ENCODE results near the gene BRD4.

The BRD4 gene

DNA sequence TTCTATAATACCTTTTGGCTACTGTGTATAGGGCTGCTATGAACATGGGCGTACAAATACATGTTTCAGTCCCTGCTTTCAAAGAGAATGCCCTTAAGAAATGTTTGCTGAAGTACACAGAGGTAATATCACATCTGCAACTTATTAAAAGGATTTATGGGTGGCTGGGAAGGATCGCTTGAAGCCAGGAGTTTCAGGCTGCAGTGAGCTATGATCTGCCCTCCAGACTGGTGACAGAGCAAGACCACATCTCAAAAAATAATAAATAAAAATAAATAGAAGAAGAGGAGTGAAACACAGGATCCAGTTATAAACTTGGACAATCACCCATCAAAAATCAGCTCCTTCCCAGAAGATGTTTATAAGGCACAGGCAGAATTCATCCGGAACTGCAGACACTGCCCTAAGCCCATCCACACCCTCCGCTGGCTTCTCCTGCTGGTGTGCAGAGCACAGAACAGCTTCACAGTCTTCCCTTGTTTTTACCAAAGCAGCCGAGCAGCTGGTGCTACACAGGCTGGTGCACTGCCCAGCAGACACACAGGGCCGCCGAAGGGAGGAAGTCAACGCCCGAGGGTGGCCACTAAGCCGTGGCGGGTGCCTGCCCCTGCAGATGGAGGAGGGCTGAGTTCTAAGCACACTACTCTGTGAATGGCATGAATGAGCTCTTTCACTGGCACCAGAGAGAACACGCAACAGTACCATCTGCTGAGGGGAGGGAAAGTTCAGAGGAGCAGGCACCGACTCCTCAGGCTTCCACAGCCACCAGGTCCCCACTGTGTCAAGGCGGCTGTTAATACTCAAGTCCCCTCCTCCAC is 44.0 kb downstream of the BRD4 start:
- DNase-seq = no peak

DNA sequence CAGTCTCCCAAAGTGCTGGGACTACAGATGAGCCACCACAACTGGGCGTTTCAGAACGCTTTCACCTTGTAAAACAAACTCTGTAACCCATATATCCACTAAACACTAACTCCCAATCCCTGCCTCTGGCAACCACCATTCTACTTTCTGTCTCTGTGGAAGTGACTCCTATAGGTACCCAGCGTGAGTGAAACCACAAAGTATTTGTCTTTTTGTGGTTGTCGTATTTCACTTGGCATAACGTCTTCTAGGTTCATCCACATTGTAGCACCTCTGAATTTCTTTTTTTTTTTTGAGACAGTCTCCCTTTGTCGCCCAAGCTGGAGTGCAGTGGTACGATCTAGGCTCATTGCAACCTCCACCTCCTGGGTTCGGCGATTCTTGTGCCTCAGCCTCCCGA is 44.8 kb downstream of the BRD4 start:
- peak; percentile 36 for DNase-seq

DNA sequence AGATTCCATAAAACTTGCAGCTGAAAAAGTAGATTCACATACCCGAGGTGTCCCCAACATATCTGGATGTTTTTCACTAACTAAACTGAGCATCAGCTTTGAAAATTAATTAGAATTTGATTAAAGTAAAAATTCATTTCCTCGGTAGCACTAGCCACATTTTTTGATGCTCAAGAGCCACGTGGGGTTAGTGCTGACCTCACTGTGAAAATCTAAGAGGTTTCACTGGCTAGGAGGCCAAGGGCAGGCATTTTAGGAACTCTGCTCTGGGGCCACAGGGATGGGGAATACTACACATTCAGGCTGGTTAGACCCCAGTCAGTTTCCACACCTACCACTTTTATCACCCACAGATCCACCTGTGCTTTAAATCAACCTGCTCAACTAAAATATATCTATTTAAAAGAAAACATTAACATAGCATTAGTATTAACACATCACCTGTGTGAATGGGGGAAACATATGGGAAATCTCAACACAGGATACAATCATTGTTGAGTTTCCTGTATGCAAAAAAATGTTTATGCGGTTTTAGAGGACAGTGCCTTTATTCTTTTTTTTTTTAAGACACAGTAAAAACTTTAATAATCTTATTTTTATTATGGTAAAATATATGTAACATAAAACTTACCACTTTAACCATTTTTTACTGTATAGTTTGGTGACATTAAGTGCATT is 45.5 kb downstream of the BRD4 start:
- no peak for DNase-seq

DNA sequence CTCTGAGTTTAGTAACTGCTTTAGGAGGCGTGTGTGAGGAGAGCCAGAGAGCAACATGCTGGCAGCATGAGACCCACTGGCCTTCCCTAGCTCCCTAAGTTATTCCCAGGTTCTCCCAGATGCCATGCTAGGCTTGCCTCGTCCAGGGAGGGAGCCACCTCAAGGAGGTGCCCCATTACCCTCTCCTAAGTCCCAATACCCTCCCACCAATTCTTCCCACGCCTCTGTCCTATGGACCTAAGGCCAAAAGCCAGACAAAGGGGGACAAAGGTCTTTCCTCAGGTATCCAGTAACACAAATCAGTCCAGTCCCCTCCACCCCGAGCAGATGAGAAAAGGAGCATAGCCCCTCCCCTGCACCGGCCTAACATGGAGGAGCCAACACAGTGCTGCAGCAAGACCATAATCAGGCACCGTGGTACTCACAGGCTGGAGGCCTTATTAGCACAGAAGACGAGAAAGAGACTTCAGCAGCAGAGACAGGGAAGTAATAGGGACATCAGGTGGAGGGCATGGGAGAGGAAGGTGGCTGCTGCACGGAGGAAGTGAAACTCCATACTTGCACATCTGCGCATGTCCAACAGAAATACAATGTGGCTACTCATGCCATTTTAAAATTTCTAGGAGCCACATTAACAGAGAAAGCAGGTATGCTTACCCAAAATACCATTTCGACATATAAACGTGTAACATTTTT is 46.3 kb downstream of the BRD4 start:
- no peak for DNase-seq

DNA sequence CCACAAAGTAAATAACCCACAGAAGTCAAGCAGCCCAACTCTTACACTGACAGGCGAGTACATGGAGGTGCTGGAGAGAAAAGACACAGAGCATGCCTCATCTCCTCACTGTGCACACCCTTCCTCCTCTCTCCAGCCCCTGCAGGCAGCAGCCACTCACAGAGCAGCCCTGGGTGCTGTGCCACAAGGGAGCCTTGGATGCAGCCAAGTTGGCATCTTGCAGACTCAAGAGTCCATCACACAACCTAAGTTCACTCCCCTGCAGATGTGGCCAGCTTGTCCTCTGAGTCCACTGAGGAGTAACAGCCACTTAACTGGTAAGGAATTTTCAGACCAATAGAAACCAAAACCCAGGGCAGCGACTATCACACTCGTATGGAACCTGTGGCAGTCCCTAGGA is 47.4 kb downstream of the BRD4 start:
- no peak for DNase-seq

DNA sequence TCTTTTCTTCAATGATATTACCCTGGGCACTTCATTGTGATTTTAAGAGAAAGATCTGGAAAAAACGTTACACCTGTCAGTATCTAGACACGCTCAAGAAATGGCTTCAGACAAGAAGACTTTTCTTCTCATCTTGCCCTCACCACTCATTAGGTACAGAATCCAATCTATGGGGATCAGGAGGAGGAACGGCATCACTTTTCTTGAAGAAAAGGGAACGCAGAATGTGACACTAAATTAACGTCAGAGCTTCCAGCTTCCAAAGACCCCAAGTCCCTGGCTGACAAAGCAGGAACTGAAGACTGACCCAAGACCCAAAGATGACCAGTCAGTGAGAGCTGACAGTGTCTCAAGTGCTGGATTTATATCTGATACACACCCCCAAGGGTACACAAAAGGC is 48.2 kb downstream of the BRD4 start:
- no peak for DNase-seq

DNA sequence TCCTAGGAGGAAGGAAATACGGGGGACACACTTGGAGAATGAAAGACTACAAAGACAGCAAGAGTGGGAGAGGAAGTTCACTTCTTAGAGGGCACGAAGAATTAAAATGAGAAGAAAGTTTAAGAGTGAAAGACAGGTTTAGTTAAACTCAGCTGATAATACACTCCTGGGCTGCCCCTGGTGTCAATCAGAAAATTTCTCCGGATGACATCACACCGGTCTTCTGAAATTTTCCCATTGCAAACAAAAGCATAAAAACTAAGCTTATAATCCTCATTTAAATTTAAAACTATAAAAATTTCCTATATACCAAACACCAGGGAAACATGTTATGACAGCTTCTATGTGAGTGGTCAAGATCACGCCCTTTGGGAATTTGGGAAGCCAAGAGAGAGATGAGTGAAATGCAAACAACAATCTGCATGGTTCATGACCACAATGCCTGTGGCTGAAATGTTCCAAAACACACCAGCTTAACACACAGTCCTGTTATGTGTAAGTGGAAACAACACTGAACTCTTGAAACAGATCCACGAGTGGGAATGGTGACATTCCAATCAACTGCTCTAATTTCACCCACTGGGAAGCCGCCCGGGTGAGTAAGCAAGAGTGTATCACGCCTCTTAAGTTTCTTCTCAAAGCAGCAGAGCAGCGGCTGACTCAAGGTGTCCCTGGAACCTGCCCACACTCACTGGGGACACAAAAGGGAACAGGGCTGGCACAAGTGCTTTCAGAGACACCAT is 49.0 kb downstream of the BRD4 start:
- peak; percentile 38 for DNase-seq

DNA sequence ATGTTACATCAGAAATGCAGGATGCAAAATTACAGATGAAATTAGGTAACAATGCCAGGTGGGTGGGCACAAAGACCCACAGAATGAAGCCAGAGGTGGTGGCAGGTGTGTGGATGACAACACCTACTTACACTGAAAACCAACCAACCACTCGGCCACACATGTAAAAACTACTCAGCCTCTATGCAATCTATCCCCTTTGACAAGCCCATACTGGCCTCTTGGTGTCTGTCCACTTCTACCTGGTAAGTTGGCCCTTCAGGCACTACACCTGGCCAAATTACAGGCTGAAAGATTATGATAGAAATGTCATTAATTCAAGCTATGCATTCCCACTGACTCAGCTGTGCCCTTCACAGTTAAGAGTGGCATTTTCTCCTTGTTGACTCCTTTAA is 50.0 kb downstream of the BRD4 start:
- DNase-seq = no peak

DNA sequence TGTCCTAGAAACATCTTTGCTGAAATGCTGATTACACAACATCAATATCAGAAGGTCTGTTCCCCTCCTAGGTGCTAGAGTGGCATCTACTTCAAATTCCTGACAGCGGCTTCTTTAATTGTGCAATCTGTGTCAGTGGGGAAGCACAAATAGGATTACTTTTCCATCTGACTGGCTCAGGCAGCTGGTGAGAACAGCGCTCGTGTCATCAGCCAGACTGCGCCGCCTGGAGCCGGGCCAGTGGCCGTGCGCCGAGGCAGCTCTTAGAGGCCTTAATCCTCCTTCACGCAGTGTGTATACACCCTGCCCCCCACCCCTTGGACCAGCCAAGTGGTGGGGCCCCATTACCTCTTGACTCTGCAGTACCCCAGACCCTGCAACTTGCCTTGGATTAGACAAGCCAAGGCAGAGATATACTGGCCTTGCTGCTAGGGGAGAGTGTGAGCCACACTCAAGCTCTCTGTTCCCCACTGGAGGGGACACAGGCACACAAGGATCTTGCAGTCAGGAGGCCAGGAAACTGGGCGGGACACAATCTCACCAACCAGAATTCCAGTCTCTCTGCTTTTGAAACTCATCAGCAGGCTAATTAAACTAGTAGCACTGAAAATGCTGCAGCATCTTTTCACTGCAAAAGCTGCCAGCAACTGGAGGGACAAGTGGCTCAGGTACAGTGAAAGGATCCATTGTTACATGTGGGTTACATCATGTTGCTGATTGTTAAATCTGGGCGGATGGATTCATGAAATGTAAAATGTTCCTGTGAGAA is 51.2 kb downstream of the BRD4 start:
- no peak for DNase-seq

DNA sequence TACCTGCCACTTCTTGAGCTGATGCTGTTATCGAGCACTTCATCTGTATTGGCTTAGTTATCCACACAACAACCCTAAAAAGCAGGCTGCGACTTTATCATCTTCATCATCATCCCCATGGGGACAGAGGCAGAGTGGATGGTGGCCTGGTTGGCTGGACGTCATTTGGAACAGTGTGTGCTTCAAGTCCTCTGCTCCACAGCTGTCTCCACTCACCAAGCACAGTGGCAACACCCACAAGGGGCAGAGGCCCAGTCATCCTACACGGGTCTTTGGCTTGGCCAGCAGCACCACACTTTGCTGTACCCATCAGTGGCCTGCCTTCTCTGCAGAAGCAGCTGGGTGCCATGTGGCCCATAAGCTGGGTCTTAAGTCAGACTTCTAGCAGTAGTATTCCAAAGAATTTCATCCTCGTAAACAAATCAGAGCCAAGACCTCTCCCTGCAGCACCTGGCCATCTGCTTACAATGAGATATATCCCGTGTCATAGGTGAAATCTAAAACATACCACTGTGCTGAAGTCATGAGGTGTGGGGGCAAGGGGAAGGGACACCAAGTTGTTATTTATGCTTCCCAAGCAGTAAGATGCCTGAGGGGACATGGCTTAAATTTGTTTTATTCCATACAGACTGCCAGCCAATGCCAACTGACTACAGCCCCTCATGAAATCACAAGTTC is 52.2 kb downstream of the BRD4 start:
- no peak for DNase-seq

DNA sequence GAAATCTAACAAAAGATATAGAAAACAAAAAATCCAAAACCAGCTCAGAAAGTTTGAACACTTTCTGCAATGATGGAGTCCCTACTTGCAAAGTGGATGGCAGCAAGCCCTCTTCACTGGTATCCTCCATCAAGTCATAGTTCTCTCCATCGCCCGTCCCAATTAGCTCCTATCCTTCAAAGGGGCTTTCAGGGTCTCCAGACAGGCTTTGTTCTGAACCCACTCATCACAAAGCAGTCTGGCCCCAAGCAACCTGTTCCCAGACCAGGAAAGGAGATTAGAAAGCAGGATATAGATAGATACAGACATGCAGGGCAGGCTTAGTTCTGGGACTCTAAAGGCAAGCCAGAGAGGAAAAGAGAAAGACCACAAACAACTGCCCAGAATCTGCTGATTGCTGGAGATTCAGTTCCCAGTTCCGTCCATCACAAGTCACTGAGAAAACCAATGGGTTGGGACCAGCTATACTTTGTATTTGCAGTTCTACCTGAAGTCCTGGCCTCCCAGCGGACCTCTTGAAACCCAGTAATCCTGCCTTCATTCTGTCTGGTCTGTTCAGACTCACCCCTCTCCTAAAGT is 52.9 kb downstream of the BRD4 start:
- DNase-seq = no peak

DNA sequence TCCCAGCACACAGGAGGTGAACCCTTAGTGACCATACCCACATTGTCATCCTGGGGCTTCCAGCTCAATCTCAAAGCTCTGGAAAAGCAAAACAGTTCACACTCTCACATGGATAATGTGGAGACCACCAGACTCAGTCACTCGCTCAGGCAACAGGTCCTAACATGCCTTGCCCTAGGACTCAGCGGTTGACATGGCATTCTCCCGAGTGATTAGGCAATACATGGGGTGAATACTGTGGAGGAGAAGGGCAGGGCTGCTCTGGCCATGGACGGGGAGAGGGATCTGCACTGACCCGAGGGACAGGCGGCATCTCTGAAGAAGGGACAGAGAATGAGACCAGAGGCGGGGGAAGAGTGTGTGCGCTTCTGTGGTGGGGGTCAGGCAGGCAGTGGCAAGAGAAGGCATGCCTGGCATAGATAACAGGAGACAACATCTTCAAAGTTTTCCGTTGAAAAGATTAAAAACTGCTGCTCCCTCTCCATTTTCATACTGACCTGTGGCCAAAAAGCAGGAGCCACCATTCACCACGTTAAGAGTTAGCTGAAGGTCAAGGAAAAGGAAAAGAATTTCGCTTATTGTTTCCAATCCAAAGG is 55.6 kb downstream of the BRD4 start:
- DNase-seq = no peak

DNA sequence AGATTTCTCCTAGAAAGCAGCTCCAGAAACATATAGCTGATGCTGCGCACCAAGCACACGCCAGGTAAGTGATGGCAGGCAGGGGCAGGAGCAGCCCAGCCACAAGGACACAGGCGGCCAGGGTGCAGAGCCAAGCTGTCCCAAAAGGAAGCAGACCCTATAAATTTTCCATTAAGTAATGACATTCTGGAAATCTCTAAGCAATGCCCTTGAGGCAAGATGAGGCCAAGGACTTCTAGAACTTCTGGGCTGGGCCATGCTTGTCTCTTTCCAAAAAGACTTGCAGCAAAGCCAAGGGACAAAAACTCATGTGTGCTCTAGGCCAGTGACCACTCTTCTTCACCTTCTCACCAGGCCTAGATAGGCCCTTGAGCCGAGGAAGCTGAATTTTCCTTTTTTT is 57.9 kb downstream of the BRD4 start:
- DNase-seq = no peak

DNA sequence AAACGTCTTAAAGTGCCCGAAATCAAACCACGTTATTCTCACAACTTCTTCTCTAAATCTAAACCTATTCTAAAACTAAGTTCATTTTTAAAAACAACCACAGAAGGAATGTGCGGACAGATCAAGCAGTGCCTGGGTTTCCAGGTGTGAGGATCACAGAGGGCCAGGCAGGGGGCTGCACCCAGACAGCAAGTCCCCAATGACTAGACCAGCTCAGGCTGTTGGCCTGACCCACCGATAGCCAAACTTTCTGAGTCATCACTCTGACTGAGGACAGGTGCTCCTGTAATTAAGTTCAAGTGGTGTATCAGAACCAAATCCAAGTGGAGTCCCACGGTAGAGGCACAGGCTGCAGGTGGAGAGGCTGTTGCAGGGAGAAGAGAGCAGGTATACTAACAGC is 62.5 kb downstream of the BRD4 start:
- DNase-seq = no peak

DNA sequence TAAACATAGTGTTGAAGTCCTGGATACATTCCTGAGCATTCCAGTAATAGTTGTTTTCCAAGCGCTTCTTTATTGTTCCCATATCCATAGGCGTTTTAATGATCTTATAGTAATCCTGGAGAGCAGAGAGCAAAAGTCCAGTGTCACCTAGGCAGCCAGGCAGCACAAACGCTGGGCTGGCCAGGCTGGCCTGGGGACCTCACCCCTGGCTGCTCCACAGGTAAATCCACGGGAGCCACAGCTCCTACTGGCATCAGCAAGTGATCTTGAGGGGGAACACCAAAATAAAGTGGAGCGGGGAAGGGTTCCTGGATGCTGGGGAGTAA is 63.4 kb downstream of the BRD4 start:
- no peak for DNase-seq

DNA sequence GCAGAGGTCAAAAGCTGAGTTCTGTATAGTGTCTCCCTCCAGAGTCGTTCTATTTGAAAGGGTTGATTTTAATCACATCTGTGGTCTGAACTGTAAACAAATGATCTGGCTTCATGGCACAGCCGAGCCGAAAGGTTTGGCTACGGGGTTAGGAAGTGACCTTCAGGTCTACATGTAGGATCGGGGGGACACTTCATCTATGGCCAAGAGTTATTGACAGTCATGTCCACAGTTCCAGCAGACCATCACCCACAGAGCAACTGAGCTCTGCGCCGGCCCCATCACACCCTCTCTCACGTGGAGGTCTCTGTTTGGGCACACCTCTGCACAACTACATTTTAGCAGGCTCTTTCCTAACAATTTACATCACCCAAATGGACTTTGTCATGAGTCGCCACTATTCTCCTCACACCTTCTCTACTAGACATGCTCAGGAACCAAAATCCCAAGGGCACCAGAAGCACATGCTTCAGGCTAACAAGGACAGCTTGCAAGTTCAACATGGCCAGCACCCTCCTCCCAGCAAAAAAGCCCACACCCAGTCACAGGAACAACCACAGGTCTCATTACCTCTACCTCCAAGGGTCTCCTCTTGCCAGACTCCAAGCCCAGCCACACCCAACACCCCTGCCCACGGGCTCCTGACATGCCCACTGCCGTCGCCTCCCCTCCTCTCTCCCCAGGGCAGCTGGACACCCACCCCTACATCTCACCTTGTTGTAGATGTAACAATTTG is 64.0 kb downstream of the BRD4 start:
- DNase-seq = no peak

DNA sequence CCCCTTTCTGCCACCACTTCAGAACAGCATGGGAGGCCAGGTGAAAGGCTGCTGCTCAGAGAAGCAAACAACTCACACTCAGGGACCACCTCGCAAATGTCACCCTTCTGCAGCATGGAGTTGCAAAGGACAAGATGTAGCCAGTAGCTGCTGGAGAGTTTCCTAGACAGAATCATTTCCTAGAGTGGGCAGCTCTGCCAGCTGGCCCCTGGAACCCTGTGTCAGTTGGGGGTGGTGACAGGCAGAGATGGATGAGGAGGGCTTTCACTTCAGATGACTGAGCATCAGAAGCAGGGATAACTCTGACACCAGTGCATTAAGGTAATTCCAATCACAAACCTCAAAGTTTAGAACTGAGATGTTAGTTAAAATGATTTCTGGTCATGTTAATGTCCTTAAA is 65.7 kb downstream of the BRD4 start:
- DNase-seq = no peak

DNA sequence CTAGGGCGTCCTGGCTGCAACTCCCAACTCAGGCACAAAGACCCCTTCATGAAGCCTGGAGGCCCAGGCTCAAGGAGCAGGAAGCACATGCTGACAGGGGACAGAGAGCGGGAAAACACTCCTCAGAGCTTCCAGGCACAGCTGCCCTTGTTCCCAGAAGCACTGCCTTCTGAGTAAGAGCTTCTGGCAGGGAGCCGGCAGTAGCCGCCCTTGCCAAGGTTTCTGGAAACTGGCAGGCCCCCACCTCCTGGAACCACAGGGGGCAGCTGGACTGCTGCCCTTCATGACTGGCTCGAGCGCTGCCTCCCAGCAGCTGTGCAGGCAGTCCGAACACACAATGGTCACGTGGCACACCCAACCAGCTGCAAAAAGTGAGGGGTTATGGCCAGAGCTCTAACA is 66.5 kb downstream of the BRD4 start:
- no peak for DNase-seq

DNA sequence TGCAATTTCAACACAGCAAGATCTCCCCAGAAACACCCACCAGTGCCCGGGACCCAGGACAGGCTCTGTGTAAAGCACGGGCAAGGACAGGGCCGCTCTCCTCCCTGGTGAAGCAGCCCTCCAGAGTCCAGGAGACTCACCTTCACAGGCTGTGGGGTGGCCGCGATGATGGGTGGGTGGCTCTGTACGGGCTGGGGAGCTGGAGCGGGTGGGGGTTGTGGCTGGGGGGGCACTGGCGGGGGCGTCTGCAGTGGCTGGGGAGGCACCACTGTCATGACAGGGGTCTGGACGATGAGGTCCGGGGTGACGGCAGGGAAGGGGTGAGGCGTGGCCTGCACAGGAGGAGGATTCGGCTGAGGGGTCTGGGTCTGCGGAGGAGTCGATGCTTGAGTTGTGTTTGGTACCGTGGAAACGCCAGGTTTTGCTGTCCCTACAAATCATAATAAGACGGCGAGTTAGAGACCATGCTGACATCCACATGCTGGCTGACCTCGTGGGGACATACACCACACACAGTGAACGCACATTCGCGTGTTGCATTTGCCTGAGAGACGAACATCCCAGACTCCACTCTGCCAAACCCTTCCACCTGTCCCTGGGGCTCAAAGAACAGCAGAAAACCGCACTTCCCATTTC is 67.0 kb downstream of the BRD4 start:
- no peak for DNase-seq

DNA sequence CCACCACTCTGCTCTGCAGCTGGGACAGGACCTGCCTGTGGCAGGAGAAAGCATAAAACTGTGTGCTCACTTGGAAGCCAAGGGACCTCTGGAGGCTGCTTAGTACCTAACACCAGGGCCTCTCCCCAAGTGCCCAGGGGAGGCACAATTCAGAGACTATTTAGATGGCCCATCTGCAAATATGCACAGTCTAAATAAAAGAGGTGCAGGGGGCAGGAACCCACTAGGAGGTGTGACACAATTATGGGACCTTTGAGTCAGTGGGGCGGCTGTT is 67.5 kb downstream of the BRD4 start:
- DNase-seq = no peak

All from activated CD4-positive, alpha-beta T cell treated with anti-CD3 and anti-CD28 coated beads, Interleukin-10, Interleukin-2, amounts not matched to agents 100 ng/mL and 50 ng/mL, durations not matched to agents 16 hours and 8 hours (primary cell).